ENCODE results near the gene FHAD1. TPM values are rescaled to one million over a fixed set of nuclear protein-coding genes. Genes with fewer than 3 reads are reported as not detected.

The FHAD1 gene
- total and polyA plus RNA-seq, 2 donors: 0.66 to 0.71 TPM

DNA sequence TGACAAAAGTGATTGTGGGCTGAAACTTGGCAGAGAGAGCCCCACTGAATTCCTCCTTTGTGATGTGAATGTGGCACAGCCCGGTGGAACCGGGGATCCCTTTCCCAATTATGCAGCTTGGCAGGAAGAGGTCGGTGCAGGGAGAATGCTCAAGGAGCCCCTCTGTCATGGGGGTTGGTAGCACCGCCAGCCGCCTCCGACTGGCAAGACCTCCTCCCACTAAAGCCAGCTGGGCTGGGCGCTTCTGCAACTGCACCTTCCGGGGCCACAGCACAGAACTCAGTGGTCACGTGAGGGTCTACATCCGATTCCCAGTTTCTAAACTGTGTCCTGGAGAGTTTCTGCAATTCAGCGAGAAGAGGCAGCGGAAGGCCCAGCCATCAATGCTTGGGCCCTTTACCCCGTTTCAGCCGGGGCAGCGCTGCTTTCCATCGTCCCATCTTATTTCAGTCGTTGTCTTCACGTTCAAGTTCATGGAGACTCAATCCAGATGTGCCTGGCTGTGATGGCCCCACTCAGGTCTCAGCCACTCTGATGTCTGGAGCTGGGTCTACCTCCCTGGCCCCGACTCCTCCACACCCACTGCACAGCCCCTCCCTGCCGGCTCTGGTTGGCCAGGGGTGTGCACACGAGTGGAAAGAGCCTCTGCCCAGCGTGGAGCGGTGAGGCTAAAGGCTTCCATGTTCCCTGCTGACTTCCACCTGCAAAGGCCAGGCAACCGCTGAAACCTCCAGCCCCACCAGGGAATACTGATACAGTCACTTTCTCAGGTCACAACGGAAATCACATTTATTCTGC, 39.8 kb upstream of the FHAD1 start:
- H3K4me1 ChIP-seq (ENCODE audit: control insufficient read depth in 2 of 2, insufficient read depth in 2 of 2, low read length in 2 of 2): no peaks in the 10 kb centered on the region
- 96% methylated on average over 25 of the region's 25 CpGs for WGBS
- DNase-seq (ENCODE audit: low read depth in 6 of 9, low spot score in 9 of 9): no peak

GRCh38 chr1:15207829-15208429, 39.1 kb upstream of the FHAD1 start:
- no peaks in the 10 kb centered on the region for H3K36me3 ChIP-seq (ENCODE audit: control insufficient read depth in 2 of 2, insufficient read depth in 2 of 2, low read length in 1 of 2)
- H3K27me3 ChIP-seq (ENCODE audit: control insufficient read depth in 2 of 2, insufficient read depth in 1 of 2, low read length in 1 of 2): no peaks in the 10 kb centered on the region
- no peak for DNase-seq (ENCODE audit: low read depth in 6 of 9, low spot score in 9 of 9)
- no peaks in the 10 kb centered on the region for H3K9me3 ChIP-seq (ENCODE audit: control insufficient read depth in 2 of 2, insufficient read depth in 1 of 2, low read length in 1 of 2)
- no peak overlapping the region for H3K27ac ChIP-seq (ENCODE audit: low read depth in 1 of 2, low read length in 1 of 2)
- H3K4me1 ChIP-seq (ENCODE audit: control insufficient read depth in 2 of 2, insufficient read depth in 2 of 2, low read length in 2 of 2): no peaks in the 10 kb centered on the region
- H3K4me3 ChIP-seq (ENCODE audit: low read length in 2 of 2): no peak overlapping the region
- WGBS: 93% methylated on average over 6 of the region's 6 CpGs

More for the DNA sequence above, 39.8 kb upstream of the FHAD1 start:
- Histone ChIP-seq H3K9me3 (ENCODE audit: control insufficient read depth in 2 of 2, insufficient read depth in 1 of 2, low read length in 1 of 2) (no peaks in the 10 kb centered on the region), H3K4me3 (ENCODE audit: low read length in 2 of 2) (no peak overlapping the region), H3K27me3 (ENCODE audit: control insufficient read depth in 2 of 2, insufficient read depth in 1 of 2, low read length in 1 of 2) (no peaks in the 10 kb centered on the region), H3K36me3 (ENCODE audit: control insufficient read depth in 2 of 2, insufficient read depth in 2 of 2, low read length in 1 of 2) (no peaks in the 10 kb centered on the region), H3K27ac (ENCODE audit: low read depth in 1 of 2, low read length in 1 of 2) (no peak overlapping the region)

- 96% methylated on average over 7 of the region's 7 CpGs for WGBS
- no peak for DNase-seq (ENCODE audit: low read depth in 6 of 9, low spot score in 9 of 9)
- no peaks in the 10 kb centered on the region for H3K27me3 ChIP-seq (ENCODE audit: control insufficient read depth in 2 of 2, insufficient read depth in 1 of 2, low read length in 1 of 2)
- no peaks in the 10 kb centered on the region for H3K36me3 ChIP-seq (ENCODE audit: control insufficient read depth in 2 of 2, insufficient read depth in 2 of 2, low read length in 1 of 2)
- H3K27ac ChIP-seq (ENCODE audit: low read depth in 1 of 2, low read length in 1 of 2): no peak overlapping the region
- H3K4me3 ChIP-seq (ENCODE audit: low read length in 2 of 2): no peak overlapping the region
- H3K4me1 ChIP-seq (ENCODE audit: control insufficient read depth in 2 of 2, insufficient read depth in 2 of 2, low read length in 2 of 2): no peaks in the 10 kb centered on the region
- H3K9me3 ChIP-seq (ENCODE audit: control insufficient read depth in 2 of 2, insufficient read depth in 1 of 2, low read length in 1 of 2): no peaks in the 10 kb centered on the region
Observed at GRCh38 chr1:15210651-15211375, 36.2 kb upstream of the FHAD1 start.

GRCh38 chr1:15211424-15211823, 35.6 kb upstream of the FHAD1 start:
- no peak overlapping the region for H3K4me3 ChIP-seq (ENCODE audit: low read length in 2 of 2)
- no peak for DNase-seq (ENCODE audit: low read depth in 6 of 9, low spot score in 9 of 9)
- no peaks in the 10 kb centered on the region for H3K27me3 ChIP-seq (ENCODE audit: control insufficient read depth in 2 of 2, insufficient read depth in 1 of 2, low read length in 1 of 2)
- WGBS: 96% methylated on average over 3 of the region's 3 CpGs
- no peaks in the 10 kb centered on the region for H3K9me3 ChIP-seq (ENCODE audit: control insufficient read depth in 2 of 2, insufficient read depth in 1 of 2, low read length in 1 of 2)
- H3K36me3 ChIP-seq (ENCODE audit: control insufficient read depth in 2 of 2, insufficient read depth in 2 of 2, low read length in 1 of 2): no peaks in the 10 kb centered on the region
- H3K27ac ChIP-seq (ENCODE audit: low read depth in 1 of 2, low read length in 1 of 2): no peak overlapping the region
- no peaks in the 10 kb centered on the region for H3K4me1 ChIP-seq (ENCODE audit: control insufficient read depth in 2 of 2, insufficient read depth in 2 of 2, low read length in 2 of 2)

DNA sequence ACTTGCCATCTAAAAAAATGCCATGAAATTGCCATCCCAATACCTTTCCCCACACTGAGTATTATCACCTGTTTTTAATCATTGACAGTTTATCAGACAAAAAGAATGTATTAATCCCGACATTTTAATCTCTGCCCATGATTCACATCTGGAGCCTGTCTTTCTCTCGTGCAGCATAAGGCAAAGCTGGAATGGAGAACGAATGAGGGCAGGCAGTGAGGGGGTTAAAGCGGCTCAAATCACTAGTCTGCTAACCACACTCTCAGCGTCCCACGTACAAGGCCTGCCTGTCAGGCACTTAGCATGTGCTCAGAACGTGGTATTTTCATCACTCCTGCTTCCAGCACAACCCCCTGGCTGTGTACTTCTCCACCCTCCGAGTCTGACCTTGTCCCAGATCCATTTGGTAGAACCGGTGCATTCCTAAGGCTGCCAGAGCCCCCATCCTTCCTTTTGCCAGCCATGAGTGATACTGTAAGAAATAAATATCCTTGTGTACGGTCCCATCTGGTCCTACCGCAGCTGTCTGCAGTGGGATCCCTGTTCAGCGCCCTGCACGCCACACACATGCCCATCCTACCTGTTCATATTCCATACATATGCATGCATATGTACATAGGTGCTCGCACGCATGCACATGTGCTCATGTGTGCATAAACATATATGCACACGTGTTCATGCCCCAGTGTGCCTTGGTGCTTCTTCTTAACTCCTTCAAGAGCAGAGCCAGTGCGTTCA, 34.6 kb upstream of the FHAD1 start:
- Histone ChIP-seq H3K27ac (ENCODE audit: low read depth in 1 of 2, low read length in 1 of 2) (no peak overlapping the region), H3K4me1 (ENCODE audit: control insufficient read depth in 2 of 2, insufficient read depth in 2 of 2, low read length in 2 of 2) (no peaks in the 10 kb centered on the region), H3K36me3 (ENCODE audit: control insufficient read depth in 2 of 2, insufficient read depth in 2 of 2, low read length in 1 of 2) (no peaks in the 10 kb centered on the region), H3K27me3 (ENCODE audit: control insufficient read depth in 2 of 2, insufficient read depth in 1 of 2, low read length in 1 of 2) (no peaks in the 10 kb centered on the region), H3K9me3 (ENCODE audit: control insufficient read depth in 2 of 2, insufficient read depth in 1 of 2, low read length in 1 of 2) (no peaks in the 10 kb centered on the region), H3K4me3 (ENCODE audit: low read length in 2 of 2) (no peak overlapping the region)
- WGBS: 94% methylated on average over 17 of the region's 17 CpGs
- no peak for DNase-seq (ENCODE audit: low read depth in 6 of 9, low spot score in 9 of 9)

- H3K27me3 ChIP-seq (ENCODE audit: control insufficient read depth in 2 of 2, insufficient read depth in 1 of 2, low read length in 1 of 2): no peaks in the 10 kb centered on the region
- H3K36me3 ChIP-seq (ENCODE audit: control insufficient read depth in 2 of 2, insufficient read depth in 2 of 2, low read length in 1 of 2): no peaks in the 10 kb centered on the region
- H3K9me3 ChIP-seq (ENCODE audit: control insufficient read depth in 2 of 2, insufficient read depth in 1 of 2, low read length in 1 of 2): no peaks in the 10 kb centered on the region
- WGBS: 97% methylated on average over 3 of the region's 3 CpGs
- no peaks in the 10 kb centered on the region for H3K4me1 ChIP-seq (ENCODE audit: control insufficient read depth in 2 of 2, insufficient read depth in 2 of 2, low read length in 2 of 2)
- no peak for DNase-seq (ENCODE audit: low read depth in 6 of 9, low spot score in 9 of 9)
- H3K27ac ChIP-seq (ENCODE audit: low read depth in 1 of 2, low read length in 1 of 2): no peak overlapping the region
- no peak overlapping the region for H3K4me3 ChIP-seq (ENCODE audit: low read length in 2 of 2)
Observed at GRCh38 chr1:15212954-15213291, 34.1 kb upstream of the FHAD1 start.

DNA sequence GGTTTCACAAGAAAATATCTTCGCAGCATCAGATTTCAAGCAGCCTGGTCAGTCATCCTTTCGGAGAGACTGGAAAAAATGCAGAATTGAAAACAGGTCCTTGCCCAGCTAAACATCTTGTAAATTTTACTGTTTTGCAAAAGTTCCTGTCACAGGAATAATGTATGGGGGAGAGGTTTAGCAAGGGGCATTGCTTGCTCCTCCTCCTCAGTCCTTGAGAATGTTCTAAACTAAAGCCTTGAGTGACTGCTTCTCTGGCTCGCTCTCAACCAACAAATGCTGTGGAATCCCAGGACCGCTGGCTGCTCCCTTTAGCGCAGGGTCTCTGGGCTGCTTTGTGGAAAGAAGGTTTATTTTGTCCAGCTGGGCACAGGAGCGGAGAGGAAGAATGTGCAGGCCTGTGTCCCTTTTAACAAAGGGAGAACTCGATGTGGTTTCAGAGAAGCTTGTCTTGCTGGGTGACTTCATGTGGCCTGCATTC, 33.6 kb upstream of the FHAD1 start:
- Histone ChIP-seq H3K4me3 (ENCODE audit: low read length in 2 of 2) (no peak overlapping the region), H3K27ac (ENCODE audit: low read depth in 1 of 2, low read length in 1 of 2) (no peak overlapping the region), H3K9me3 (ENCODE audit: control insufficient read depth in 2 of 2, insufficient read depth in 1 of 2, low read length in 1 of 2) (no peaks in the 10 kb centered on the region), H3K27me3 (ENCODE audit: control insufficient read depth in 2 of 2, insufficient read depth in 1 of 2, low read length in 1 of 2) (no peaks in the 10 kb centered on the region), H3K36me3 (ENCODE audit: control insufficient read depth in 2 of 2, insufficient read depth in 2 of 2, low read length in 1 of 2) (no peaks in the 10 kb centered on the region), H3K4me1 (ENCODE audit: control insufficient read depth in 2 of 2, insufficient read depth in 2 of 2, low read length in 2 of 2) (no peaks in the 10 kb centered on the region)
- DNase-seq (ENCODE audit: low read depth in 6 of 9, low spot score in 9 of 9): no peak
- 91% methylated on average over 7 of the region's 7 CpGs for WGBS

- H3K4me1 ChIP-seq (ENCODE audit: control insufficient read depth in 2 of 2, insufficient read depth in 2 of 2, low read length in 2 of 2): no peaks in the 10 kb centered on the region
Observed at GRCh38 chr1:15214527-15214926, 32.5 kb upstream of the FHAD1 start.

More at GRCh38 chr1:15214527-15214926, 32.5 kb upstream of the FHAD1 start:
- Histone ChIP-seq H3K4me3 (ENCODE audit: low read length in 2 of 2) (no peak overlapping the region), H3K27ac (ENCODE audit: low read depth in 1 of 2, low read length in 1 of 2) (no peak overlapping the region), H3K9me3 (ENCODE audit: control insufficient read depth in 2 of 2, insufficient read depth in 1 of 2, low read length in 1 of 2) (no peaks in the 10 kb centered on the region), H3K36me3 (ENCODE audit: control insufficient read depth in 2 of 2, insufficient read depth in 2 of 2, low read length in 1 of 2) (no peaks in the 10 kb centered on the region), H3K27me3 (ENCODE audit: control insufficient read depth in 2 of 2, insufficient read depth in 1 of 2, low read length in 1 of 2) (no peaks in the 10 kb centered on the region)
- DNase-seq (ENCODE audit: low read depth in 6 of 9, low spot score in 9 of 9): no peak
- WGBS: 96% methylated on average over 19 of the region's 19 CpGs

Data from thymus (tissue), 11 donors.